Heart right ventricle (tissue), 16 donors: ENCODE data around the gene DRD4. TPM values are rescaled to one million over a fixed set of nuclear protein-coding genes. Genes with fewer than 3 reads are reported as not detected.
A peak's percentile ranks its signal among the peaks of the same experiment; 100 is the strongest.

ENCODE experiments used
- ATAC-seq, 8 donors: fragments of 200-7000 bp; cut with Tn5 transposase; one replicate each; pipeline ENCODE4 v1.9.1; 2020; ENCODE audit warnings: mild to moderate bottlenecking in 8 of 8, moderate library complexity in 8 of 8, moderate number of reproducible peaks in 1 of 8
- DNase-seq, 2 donors: peaks; one replicate each; pipeline ENCODE4 v3.0.0-alpha.2; 2020
- H3K27ac ChIP-seq, 10 donors: fragments of 200-600 bp; sonication (generic) in 2 of 10; one replicate each; pipeline versions ENCODE4 v1.5.0 to v1.8.0; 2020 to 2022; ENCODE audit warnings: mild to moderate bottlenecking in 3 of 10
- H3K27me3 ChIP-seq, 7 donors: fragments of 200-600 bp; one replicate each; pipeline ENCODE4 v1.8.0; 2021 to 2022; ENCODE audit warnings: mild to moderate bottlenecking in 2 of 7
- H3K36me3 ChIP-seq, 9 donors: fragments of 200-600 bp; sonication (generic) in 1 of 9; one replicate each; pipeline versions ENCODE4 v1.5.0 to v1.8.0; 2020 to 2022; ENCODE audit warnings: mild to moderate bottlenecking in 2 of 9
- H3K4me1 ChIP-seq, 9 donors: fragments of 200-600 bp; sonication (generic) in 1 of 9; one replicate each; pipeline versions ENCODE4 v1.5.0 to v1.8.0; 2020 to 2022; ENCODE audit warnings: mild to moderate bottlenecking in 4 of 9
- H3K4me3 ChIP-seq, 10 donors: fragments of 200-600 bp; sonication (generic) in 2 of 10; one replicate each; pipeline versions ENCODE4 v1.5.0 to v1.8.0; 2020 to 2022; ENCODE audit warnings: mild to moderate bottlenecking in 7 of 10, moderate library complexity in 2 of 10
- H3K9me3 ChIP-seq, 11 donors: fragments of 200-600 bp in 10 of 11; sonication (generic) in 2 of 11; one replicate each; pipeline versions ENCODE4 v1.5.0 to v1.8.0; 2013 to 2022; ENCODE audit warnings: mild to moderate bottlenecking in 2 of 11, control low read depth in 1 of 11, moderate library complexity in 1 of 11
- WGBS, 2 donors: extraction: QIAGEN DNeasy Blood & Tissue Kit; methylation state at CpG; one replicate each; pipeline ENCODE4 v1.1.7; 2013; ENCODE audit warnings: inconsistent platforms in 1 of 2; 5-methylcytosine and 5-hydroxymethylcytosine counted together
- intact Hi-C, 10 donors: fragments of 100-400 bp; cut with DNase I; formaldehyde crosslinking; loops; one replicate each; pipeline versions ENCODE4 v1.11.1 to v1.14.2; 2022
- polyA plus RNA-seq, 2 donors: library from polyadenylated mRNA; stranded (reverse); fragments of 200-250 nt; gene quantifications; one replicate each; pipeline ENCODE4 v1.2.3, GENCODE V29; 2013
- total RNA-seq, 10 donors: library from RNA; stranded (reverse); fragmentation: NEBNext Ultra II Directional in 3 of 10; extraction: Animal tissue kit (Norgen Biotek cat#: 25700) in 3 of 10; gene quantifications; one replicate each; pipeline versions ENCODE4 v1.2.1 to v1.2.4, GENCODE V29; 2021 to 2023
- TF ChIP-seq, protein P1 (sequence below), 9 donors: fragments of 200-600 bp; sonication (generic) in 2 of 9; IDR thresholded peaks; one replicate each; pipeline versions ENCODE4 v1.5.0 to v1.8.0; 2021 to 2022; ENCODE audit warnings: antibody characterized with exemption in 9 of 9, mild to moderate bottlenecking in 5 of 9, moderate library complexity in 1 of 9
- donor health status: Arrhythmogenic right ventricular cardiomyopathy.
- donor health status: ischemic (EF 13 %, LVEDD 7.1; RV severe dilation, severe dysfunction).
- donor health status: healthy with polysubstance abuse.
- donor health status: DM: no; HTN: yes; CAD: no.
- donor health status: DM: no; HTN: no; CAD: no.
- donor health status: ischemic (EF 25% LVEDD 6.9; RV normal size, moderate dysfunction).
- donor health status: ischemic (EF 25% LVEDD 5.7; RV mildly dilated, moderate dysfunction).
- donor health status: healthy.
- donor health status: DM: yes; HTN: yes; CAD: no.
- donor health status: Ischemic cardiomyopathy.
- donor health status: ischemic (EF 35%, LVEDD 5.7; RV mildly dilated, moderate dysfunction).
- donor health status: nonischemic (EF 11% LVEDD 7.7; RV severe dilation, severe dysfunction).
- donor health status: DM: yes; HTN: yes; CAD: no.
- donor health status: PGD.
- donor health status: ischemic (EF 29% LVEDD 5.4; RV normal size, mild dysfunction).
- donor health status: nonischemic (EF 23%, LVEDD 6.1; RV moderate dilation, normal function).

DRD4 gene
- total and polyA plus RNA-seq, 12 donors, result 0.09 to 0.72 (median 0.49) TPM; not detected in 5

DNA sequence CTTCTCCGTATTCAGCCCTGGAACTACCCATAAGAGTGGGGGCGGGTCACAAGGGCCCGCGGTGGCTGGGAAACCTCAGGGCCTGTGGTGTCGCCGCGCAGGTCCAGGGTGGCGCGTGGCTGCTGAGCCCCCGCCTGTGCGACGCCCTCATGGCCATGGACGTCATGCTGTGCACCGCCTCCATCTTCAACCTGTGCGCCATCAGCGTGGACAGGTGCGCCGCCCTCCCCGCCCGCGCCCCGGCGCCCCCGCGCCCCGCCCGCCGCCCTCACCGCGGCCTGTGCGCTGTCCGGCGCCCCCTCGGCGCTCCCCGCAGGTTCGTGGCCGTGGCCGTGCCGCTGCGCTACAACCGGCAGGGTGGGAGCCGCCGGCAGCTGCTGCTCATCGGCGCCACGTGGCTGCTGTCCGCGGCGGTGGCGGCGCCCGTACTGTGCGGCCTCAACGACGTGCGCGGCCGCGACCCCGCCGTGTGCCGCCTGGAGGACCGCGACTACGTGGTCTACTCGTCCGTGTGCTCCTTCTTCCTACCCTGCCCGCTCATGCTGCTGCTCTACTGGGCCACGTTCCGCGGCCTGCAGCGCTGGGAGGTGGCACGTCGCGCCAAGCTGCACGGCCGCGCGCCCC lies 2.4 kb downstream of the DRD4 start:
- no peak overlapping the region for H3K4me3 ChIP-seq
- H3K36me3 ChIP-seq, result peaks cover 0 to 27% (median 6%) of the 10 kb centered on the region in 9 donors
- H3K27me3 ChIP-seq, result peaks cover 19 to 53% (median 40%) of the 10 kb centered on the region in 7 donors
- no peaks in the 10 kb centered on the region for H3K9me3 ChIP-seq
- DNase-seq, result no peak
- H3K4me1 ChIP-seq, result peaks cover 4 to 30% (median 24%) of the 10 kb centered on the region in 9 donors
- intact Hi-C loops, result loop anchor here in 1 of 10 donors (1.0 kb wide), 1 partner anchor 34 kb away; no protein-coding TSS in a partner anchor
- no peak for ATAC-seq
- no peak overlapping the region for H3K27ac ChIP-seq
- WGBS, 2 donors, result 2 to 4% methylated on average over 68 to 80 of the region's 80 CpGs
- TF ChIP-seq, protein P1, sequence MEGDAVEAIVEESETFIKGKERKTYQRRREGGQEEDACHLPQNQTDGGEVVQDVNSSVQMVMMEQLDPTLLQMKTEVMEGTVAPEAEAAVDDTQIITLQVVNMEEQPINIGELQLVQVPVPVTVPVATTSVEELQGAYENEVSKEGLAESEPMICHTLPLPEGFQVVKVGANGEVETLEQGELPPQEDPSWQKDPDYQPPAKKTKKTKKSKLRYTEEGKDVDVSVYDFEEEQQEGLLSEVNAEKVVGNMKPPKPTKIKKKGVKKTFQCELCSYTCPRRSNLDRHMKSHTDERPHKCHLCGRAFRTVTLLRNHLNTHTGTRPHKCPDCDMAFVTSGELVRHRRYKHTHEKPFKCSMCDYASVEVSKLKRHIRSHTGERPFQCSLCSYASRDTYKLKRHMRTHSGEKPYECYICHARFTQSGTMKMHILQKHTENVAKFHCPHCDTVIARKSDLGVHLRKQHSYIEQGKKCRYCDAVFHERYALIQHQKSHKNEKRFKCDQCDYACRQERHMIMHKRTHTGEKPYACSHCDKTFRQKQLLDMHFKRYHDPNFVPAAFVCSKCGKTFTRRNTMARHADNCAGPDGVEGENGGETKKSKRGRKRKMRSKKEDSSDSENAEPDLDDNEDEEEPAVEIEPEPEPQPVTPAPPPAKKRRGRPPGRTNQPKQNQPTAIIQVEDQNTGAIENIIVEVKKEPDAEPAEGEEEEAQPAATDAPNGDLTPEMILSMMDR (IDR thresholded peaks at IDR 0.05), result no peak

DNA sequence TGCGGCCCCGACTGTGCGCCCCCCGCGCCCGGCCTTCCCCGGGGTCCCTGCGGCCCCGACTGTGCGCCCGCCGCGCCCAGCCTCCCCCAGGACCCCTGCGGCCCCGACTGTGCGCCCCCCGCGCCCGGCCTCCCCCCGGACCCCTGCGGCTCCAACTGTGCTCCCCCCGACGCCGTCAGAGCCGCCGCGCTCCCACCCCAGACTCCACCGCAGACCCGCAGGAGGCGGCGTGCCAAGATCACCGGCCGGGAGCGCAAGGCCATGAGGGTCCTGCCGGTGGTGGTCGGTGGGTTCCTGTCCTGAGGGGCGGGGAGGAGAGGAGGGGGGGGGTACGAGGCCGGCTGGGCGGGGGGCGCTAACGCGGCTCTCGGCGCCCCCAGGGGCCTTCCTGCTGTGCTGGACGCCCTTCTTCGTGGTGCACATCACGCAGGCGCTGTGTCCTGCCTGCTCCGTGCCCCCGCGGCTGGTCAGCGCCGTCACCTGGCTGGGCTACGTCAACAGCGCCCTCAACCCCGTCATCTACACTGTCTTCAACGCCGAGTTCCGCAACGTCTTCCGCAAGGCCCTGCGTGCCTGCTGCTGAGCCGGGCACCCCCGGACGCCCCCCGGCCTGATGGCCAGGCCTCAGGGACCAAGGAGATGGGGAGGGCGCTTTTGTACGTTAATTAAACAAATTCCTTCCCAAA lies 3.1 kb downstream of the DRD4 start:
- no peaks in the 10 kb centered on the region for H3K9me3 ChIP-seq
- 20 to 28% methylated on average over 45 to 69 of the region's 69 CpGs for WGBS, 2 donors
- no peak for DNase-seq
- intact Hi-C loops, result no loop called here
- H3K27me3 ChIP-seq, result peaks cover 19 to 53% (median 40%) of the 10 kb centered on the region in 7 donors
- H3K36me3 ChIP-seq, result peaks cover 0 to 33% (median 6%) of the 10 kb centered on the region in 9 donors
- H3K4me3 ChIP-seq, result peak overlapping the region in 1 of 10 donors; percentile 20
- H3K4me1 ChIP-seq, result peaks cover 4 to 30% (median 24%) of the 10 kb centered on the region in 9 donors
- TF ChIP-seq, protein P1 (IDR thresholded peaks at IDR 0.05), result no peak
- ATAC-seq, result no peak
- no peak overlapping the region for H3K27ac ChIP-seq

DNA sequence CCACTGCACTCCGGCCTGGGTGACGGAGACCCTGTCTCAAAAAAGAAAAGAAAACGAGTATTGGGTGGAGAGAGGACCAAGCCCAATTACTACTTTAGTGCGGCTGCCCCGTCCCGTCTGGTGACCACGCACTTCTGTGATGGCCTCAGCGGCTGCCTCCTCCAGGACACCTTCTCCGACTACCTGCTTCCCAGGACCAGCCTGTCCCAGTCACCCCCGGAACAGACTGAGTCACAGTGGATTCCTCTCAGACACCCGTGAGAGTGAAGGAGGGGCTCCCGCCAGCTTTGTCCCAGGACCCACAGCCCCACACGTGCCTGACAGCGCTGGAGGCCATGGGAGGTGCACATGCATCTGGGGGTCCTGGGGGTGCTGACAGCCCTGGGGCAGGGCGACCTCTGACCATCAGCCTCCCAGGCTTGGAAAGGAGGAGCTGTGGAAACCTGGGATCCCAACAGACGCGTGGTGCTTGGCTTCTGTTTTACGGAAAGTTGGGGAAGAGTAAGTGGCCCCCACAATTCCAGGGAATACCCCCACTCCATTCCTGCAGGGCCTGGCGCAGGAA lies 4.8 kb downstream of the DRD4 start:
- H3K27ac ChIP-seq, result no peak overlapping the region
- H3K27me3 ChIP-seq, result peaks cover 19 to 42% (median 34%) of the 10 kb centered on the region in 7 donors
- intact Hi-C loops, result no loop called here
- no peaks in the 10 kb centered on the region for H3K9me3 ChIP-seq
- no peak for DNase-seq
- WGBS, 2 donors, result 95% methylated on average over 19 of the region's 19 CpGs
- no peak overlapping the region for H3K4me3 ChIP-seq
- H3K4me1 ChIP-seq, result peaks cover 4 to 28% (median 21%) of the 10 kb centered on the region in 9 donors
- no peak for ATAC-seq
- H3K36me3 ChIP-seq, result peaks cover 0 to 33% (median 6%) of the 10 kb centered on the region in 9 donors
- TF ChIP-seq, protein P1 (IDR thresholded peaks at IDR 0.05), result no peak

DNA sequence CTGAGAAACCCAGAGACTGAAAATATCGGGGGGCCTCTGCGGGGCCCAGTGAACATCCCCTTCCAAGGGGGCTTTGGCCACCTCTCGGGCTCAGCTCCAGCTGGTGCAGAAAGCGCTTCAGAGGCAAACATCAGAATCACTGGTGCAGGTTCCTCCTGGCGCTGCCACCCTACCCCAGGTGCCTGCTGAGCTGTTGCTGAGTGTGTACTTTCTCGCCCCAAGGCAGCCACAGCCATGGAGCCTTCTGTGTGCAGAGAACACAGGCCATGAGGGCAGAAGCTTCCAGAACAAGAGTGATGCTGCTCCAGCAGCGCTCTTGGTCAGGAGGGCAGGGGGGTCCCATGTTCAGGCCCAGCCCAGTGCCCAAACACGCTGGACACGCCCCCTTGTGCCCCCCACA lies 6.3 kb downstream of the DRD4 start:
- no peak for ATAC-seq
- Histone ChIP-seq H3K4me1 (peaks cover 3 to 17% (median 10%) of the 10 kb centered on the region in 9 donors), H3K4me3 (no peak overlapping the region), H3K27ac (no peak overlapping the region), H3K27me3 (peaks cover 9 to 28% (median 21%) of the 10 kb centered on the region in 7 donors), H3K36me3 (peaks cover 0 to 45% (median 6%) of the 10 kb centered on the region in 9 donors), H3K9me3 (no peaks in the 10 kb centered on the region)
- TF ChIP-seq, protein P1 (IDR thresholded peaks at IDR 0.05), result no peak
- no peak for DNase-seq
- intact Hi-C loops, result no loop called here
- 92 to 99% methylated on average over 9 of the region's 9 CpGs for WGBS, 2 donors
